NCI-H2081 (cell line): ENCODE measurements around the gene RITA1.

Experiments
- DNase-seq, 2 experiments: peaks; one replicate each; lab custom pipeline; 2025; lab: John Stamatoyannopoulos, UW

The RITA1 gene

DNA sequence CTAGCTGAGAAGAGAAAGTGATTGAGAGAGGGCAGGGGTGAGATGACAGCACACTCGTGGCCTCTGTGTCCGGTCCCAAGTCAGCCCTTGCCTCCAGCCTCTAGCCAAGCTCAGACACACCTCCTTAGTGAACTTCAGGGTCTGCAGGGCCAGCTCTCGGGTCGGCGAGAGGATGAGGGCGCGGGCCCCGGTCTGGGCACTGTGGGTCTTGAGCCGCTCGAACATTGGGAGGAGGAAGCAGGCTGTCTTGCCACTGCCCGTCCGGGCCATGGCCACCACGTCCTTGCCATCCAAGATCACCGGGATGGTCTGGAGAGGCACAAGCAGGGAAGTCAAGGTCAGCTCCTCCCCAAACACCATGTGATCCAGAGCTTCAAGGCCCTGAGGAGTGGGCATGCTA, 6.5 kb upstream of the RITA1 start:
- DNase-seq, result no peak

DNA sequence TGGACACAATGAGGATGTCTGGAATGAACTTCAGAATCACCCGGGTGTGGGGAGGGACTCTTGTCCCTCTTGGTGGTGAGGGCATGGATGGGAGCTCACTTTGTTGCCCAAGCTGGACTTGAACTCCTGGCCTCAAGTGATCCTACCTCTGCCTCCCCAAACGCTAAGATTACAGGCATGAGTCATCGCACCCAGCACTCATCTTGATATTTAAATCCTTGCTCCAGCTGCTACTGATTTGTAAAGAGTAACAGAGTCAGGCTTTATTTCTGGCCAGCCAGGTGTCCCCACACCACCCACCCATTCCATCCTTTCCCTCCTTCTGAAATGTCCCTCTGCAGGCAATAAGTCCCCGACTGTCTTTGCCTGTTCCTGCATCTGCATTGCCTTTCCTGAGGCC, 5.2 kb upstream of the RITA1 start:
- DNase-seq, result no peak

DNA sequence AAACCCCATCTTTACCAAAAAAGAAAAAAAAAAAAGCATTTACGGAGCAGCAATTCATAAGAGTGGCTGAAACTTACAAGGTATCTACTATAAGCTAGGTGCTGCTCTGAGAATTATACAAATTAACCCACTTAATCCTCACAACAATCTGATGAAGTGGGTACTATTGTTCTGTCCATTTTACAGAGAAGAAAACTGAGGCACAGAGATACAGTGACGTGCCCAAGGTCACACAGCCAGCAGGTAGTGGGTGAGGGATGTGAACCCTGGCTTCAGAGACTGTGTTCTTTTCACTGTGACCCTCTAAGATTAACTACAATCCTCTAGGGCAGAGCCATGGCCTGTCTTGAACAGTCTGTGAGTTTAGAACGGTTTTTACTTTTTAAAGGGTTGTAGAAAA, 3.5 kb upstream of the RITA1 start:
- DNase-seq, result no peak

DNA sequence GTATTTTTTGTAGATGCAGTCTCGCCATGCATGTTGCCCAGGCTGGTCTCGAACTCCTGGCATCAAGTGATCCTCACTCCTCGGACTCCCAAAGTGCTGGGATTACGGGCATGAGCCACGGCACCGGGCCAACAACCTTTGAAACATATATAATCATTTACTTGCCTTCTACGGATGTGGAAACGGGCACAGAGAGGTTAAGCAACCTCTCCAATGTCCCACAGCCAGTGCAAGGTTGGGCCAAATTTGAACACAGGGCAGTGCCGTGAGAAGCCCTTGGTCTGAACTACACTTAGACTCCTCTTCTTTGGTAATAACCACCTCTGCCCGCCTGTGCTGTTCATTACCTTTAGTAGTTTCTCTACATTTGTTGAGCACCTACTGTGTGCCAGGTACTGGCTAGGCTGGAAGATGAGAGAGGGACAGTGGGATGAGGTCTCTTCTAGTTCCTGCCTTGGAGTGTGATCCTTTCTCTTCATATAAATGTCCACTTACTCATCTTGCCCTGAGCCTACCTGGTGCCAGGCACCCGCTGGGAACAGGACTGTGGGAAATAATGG, 2.4 kb upstream of the RITA1 start:
- no peak for DNase-seq

DNA sequence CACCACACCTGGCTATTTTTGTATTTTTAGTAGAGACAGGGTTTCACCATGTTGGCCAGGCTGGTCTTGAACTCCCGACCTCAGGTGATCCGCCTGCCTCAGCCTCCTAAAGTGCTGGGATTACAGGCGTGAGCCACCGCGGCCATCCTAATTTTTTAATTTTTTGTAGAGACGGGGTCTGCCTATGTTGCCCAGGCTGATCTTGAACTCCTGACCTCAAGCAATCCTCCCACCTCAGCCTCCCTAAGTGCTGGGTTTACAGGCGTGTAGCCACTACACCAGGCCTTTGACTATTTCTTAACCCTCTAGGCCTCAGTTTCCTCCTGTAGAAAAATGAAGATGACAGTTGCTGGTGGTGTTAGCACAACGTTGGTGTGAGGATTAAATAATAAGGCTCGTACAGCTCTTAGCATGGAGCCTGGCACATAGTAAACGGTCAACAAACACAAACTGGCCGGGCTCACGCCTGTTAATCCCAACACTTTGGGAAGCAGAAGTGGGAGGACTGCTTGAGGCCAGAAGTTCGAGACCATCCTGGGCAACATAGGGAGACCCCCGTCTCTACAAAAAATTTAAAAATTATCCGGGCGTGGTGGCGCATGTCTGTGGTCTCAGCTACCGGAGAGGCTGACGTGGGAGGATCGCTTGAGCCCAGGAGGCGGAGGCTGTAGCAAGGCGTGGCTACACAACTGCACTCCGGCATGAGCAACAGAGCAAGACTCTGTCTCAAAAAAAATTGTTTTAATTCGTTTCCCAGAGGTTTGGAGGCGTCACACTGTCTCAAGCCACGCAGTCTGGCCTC, 1.2 kb upstream of the RITA1 start:
- DNase-seq, result peak in 1 of 2 experiments; percentile 30

GRCh38 chr12:113184900-113185179, 681 bp upstream of the RITA1 start:
- DNase-seq, result peak; percentile 68 to 78

GRCh38 chr12:113186033-113186365, 478 bp downstream of the RITA1 start:
- peak; percentile 9 to 39 for DNase-seq

- DNase-seq, result no peak
Observed at GRCh38 chr12:113186666-113187325, 1.3 kb downstream of the RITA1 start.

- no peak for DNase-seq
Observed at GRCh38 chr12:113189361-113189760, 3.8 kb downstream of the RITA1 start.

GRCh38 chr12:113190761-113191160, 5.2 kb downstream of the RITA1 start:
- peak in 1 of 2 experiments; percentile 15 for DNase-seq

GRCh38 chr12:113191227-113191626, 5.7 kb downstream of the RITA1 start:
- no peak for DNase-seq

- DNase-seq, result no peak
Observed at GRCh38 chr12:113194971-113195391, 9.5 kb downstream of the RITA1 start.

GRCh38 chr12:113195598-113195997, 10.1 kb downstream of the RITA1 start:
- DNase-seq, result no peak

DNA sequence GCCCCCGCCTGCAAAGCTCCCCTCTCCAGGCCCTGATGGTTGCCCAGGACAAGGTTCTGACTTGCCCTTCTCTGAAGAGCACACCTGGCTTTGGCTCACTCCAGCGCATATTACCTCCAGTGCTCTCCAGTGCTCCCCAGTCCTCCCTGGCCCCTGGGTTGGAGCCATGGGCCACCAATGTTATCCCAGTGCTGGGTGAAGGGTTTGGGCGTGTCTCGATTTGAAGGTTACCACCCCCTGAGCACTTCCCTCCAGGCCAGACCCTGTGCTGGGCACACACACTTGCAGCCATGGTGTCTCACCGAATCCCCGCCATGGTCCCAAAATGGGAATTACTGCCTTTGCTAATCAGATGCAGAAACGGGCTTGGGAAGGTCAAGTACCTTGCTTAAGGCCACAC, 11.1 kb downstream of the RITA1 start:
- DNase-seq, result no peak

DNA sequence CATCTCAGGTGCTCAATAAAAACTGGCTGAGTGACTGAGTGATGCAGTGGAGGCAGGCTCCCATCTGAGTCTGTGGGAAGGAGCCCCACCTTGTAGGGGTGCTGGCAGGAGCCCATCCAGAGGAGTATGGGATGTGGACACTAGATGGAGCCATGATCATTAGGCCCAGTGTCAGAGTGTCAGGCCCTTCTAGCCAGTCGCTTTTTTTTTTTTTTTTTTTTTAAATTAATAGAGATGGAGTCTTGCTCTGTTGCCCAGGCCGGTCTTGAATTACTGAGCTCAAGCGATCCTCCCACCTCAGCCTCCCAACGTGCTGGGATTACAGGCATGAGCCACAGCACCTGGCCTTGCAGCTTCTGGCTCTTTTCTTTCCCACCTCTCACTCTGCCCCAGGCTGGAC, 11.5 kb downstream of the RITA1 start:
- DNase-seq, result peak; percentile 7 to 54

GRCh38 chr12:113197518-113198077, 12.1 kb downstream of the RITA1 start:
- no peak for DNase-seq

- DNase-seq, result no peak
Observed at GRCh38 chr12:113198296-113198695, 12.8 kb downstream of the RITA1 start.

GRCh38 chr12:113200021-113200797, 14.7 kb downstream of the RITA1 start:
- DNase-seq, result no peak

- no peak for DNase-seq
Observed at GRCh38 chr12:113201187-113202177, 16.0 kb downstream of the RITA1 start.

DNA sequence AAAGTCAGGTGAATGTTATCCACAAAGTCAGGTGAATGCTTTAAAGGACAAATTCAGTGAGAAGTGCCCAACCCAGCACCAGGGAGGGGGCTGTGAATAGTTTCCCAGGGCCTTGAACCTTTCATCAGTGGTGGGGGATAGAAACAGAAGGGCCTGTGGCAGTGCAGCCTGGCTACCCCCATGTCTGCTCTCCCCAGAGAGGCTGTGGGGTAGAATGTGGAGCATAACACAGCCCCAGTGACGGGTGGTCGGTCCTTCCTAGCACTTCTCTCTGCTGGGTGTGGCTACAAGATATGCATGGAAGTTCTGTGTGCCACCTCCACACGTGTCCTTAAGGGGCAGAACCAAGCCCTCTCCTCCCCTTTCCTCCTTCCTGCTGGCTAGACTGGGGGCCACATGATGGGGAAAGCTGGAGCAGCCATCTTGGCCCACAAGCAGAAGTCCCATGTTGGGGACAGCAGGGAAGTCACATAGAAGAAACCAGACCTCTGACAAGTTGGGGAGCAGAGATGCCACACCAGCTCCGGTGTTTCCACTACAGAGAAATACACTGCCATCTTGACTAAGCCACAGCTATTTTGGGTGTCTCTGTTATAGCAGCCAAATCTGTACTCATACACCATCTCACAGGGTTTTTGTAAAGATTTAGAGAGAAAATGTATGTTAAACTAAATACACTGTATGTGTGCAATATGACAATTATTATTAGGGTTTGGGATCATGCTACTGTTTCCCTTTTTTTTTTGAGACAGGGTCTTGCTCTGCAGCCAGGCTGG, 17.0 kb downstream of the RITA1 start:
- no peak for DNase-seq
